GM19463 (cell line): ENCODE results near the gene USP6.
"Not testable (repeated sequence)": the region's sequence is repeated elsewhere in the genome, so short reads cannot be mapped to it uniquely, and the experiment has no call there.

Source experiments
- ATAC-seq: cut with Tn5 transposase; IDR thresholded peaks from one replicate; pipeline ENCODE4 v1.9.1; 2021; ENCODE audit warnings: mild to moderate bottlenecking, moderate library complexity; ENCODE audit not compliant: unreplicated experiment

USP6 gene

GRCh38 chr17:5115673-5116651 is at the start of gene USP6:
USP6 (plus strand) TSS chr17:5116032; CDS start chr17:5130368, 14,336 bp downstream.
- ATAC-seq = no peak

- ATAC-seq = no peak
These were observed 47.6 kb upstream of the USP6 start for GRCh38 chr17:5068236-5068635.

- ATAC-seq = no peak
These were observed 46.1 kb upstream of the USP6 start for GRCh38 chr17:5069724-5070123.

- ATAC-seq = not testable (repeated sequence)
These were observed 40.4 kb upstream of the USP6 start for GRCh38 chr17:5075472-5075871.

- ATAC-seq = not testable (repeated sequence)
These were observed 38.6 kb upstream of the USP6 start for GRCh38 chr17:5077275-5077674.

- no peak for ATAC-seq
These were observed 38.1 kb upstream of the USP6 start for GRCh38 chr17:5077781-5078105.

- peak; percentile 88 for ATAC-seq
These were observed 37.5 kb upstream of the USP6 start, which contains the start of gene ZFP3 for GRCh38 chr17:5078106-5079028. ZFP3 (plus strand) TSS chr17:5078467; CDS start chr17:5091505, 13,038 bp downstream.

- no peak for ATAC-seq
These were observed 35.2 kb upstream of the USP6 start for GRCh38 chr17:5080591-5080990.

GRCh38 chr17:5092218-5093010 is 23.4 kb upstream of the USP6 start:
- ATAC-seq = no peak

GRCh38 chr17:5096731-5097100 is 19.1 kb upstream of the USP6 start:
- no peak for ATAC-seq

GRCh38 chr17:5097101-5097834 is 18.6 kb upstream of the USP6 start:
- ATAC-seq = no peak

- ATAC-seq = no peak
These were observed 16.6 kb upstream of the USP6 start for GRCh38 chr17:5099271-5099670.

- no peak for ATAC-seq
These were observed 15.0 kb upstream of the USP6 start for GRCh38 chr17:5100832-5101231.

GRCh38 chr17:5110816-5111215 is 5.0 kb upstream of the USP6 start:
- no peak for ATAC-seq

GRCh38 chr17:5111402-5112204 is 4.2 kb upstream of the USP6 start, which contains the start of gene ZNF232:
ZNF232 (minus strand) TSS chr17:5111878; CDS start chr17:5111822, 56 bp downstream.
- peak; percentile 68 for ATAC-seq

- ATAC-seq = no peak
These were observed 2.4 kb downstream of the USP6 start for GRCh38 chr17:5118219-5118618.

GRCh38 chr17:5120036-5120435 is 4.2 kb downstream of the USP6 start:
- ATAC-seq = no peak

GRCh38 chr17:5120436-5121185 is 4.8 kb downstream of the USP6 start:
- ATAC-seq = not testable (repeated sequence)
